Stomach (tissue), 9 donors: ENCODE data around the gene C11orf86. TPM values are rescaled to one million over a fixed set of nuclear protein-coding genes. Genes with fewer than 3 reads are reported as not detected.

Source experiments
- DNase-seq, 2 donors: peaks; one replicate each; pipeline versions ENCODE4 v3.0.0 to v3.0.0-alpha.2; 2013 to 2019
- H3K27ac ChIP-seq, 5 donors: fragments of 200-600 bp in 4 of 5; sonication (generic) in 4 of 5; one replicate each; pipeline ENCODE4 v1.5.1; 2013 to 2019; ENCODE audit warnings: mild to moderate bottlenecking in 1 of 5, moderate library complexity in 1 of 5
- H3K27me3 ChIP-seq, 3 donors: fragments of 200-600 bp; sonication (generic); one replicate each; pipeline ENCODE4 v1.5.1; 2017 to 2019; ENCODE audit warnings: mixed run types in 1 of 3
- H3K36me3 ChIP-seq, 4 donors: fragments of 200-600 bp; sonication (generic); 1 replicate in 3 of 4; 2 replicates in 1 of 4; pipeline ENCODE4 v1.5.1; 2016 to 2019
- H3K4me1 ChIP-seq, 4 donors: fragments of 200-600 bp; sonication (generic); one replicate each; pipeline ENCODE4 v1.5.1; 2016 to 2019
- H3K4me3 ChIP-seq, 4 donors: fragments of 200-600 bp; sonication (generic) in 3 of 4; one replicate each; pipeline ENCODE4 v1.5.1; 2016 to 2019; ENCODE audit warnings: mild to moderate bottlenecking in 1 of 4
- H3K9me3 ChIP-seq, 4 donors: fragments of 200-600 bp; sonication (generic); one replicate each; pipeline ENCODE4 v1.5.1; 2016 to 2019
- CTCF ChIP-seq, 7 experiments: fragments of 450-650 bp in 4 of 7; fragments of 200-600 bp in 3 of 7; sonication (generic) in 3 of 7; IDR thresholded peaks; one replicate each; pipeline ENCODE4 v1.5.1; 2016 to 2019; ENCODE audit warnings: antibody characterized with exemption in 7 of 7, control low read depth in 2 of 7, mild to moderate bottlenecking in 1 of 7
- EP300 ChIP-seq: sonication (generic); formaldehyde crosslinking; IDR thresholded peaks from one replicate; pipeline ENCODE4 v1.6.1; 2017; ENCODE audit warnings: antibody characterized with exemption
- POLR2A ChIP-seq, 4 donors: fragments of 450-650 bp; IDR thresholded peaks; one replicate each; pipeline ENCODE4 v1.6.1; 2016; ENCODE audit warnings: antibody characterized with exemption in 4 of 4, control low read depth in 2 of 4, mild to moderate bottlenecking in 1 of 4, moderate library complexity in 1 of 4
- POLR2AphosphoS5 ChIP-seq, 3 donors: sonication (generic); formaldehyde crosslinking; IDR thresholded peaks; one replicate each; pipeline ENCODE4 v1.6.1; 2016; ENCODE audit warnings: antibody characterized with exemption in 3 of 3
- WGBS, 5 donors: extraction: QIAGEN DNeasy Blood & Tissue Kit in 3 of 5; methylation state at CpG; one replicate each; pipeline versions ENCODE4 v1.1.5 to v1.1.7; 2013 to 2018; 5-methylcytosine and 5-hydroxymethylcytosine counted together
- intact Hi-C: fragments of 100-400 bp; cut with DNase I; formaldehyde crosslinking; loops from one replicate; pipeline ENCODE4 v1.15.1; 2023; ENCODE audit warnings: low total_unique reads
- polyA plus RNA-seq, 3 donors: library from polyadenylated mRNA; stranded (reverse); fragments of 200-250 nt; gene quantifications; one replicate each; pipeline ENCODE4 v1.2.3, GENCODE V29; 2013
- small RNA-seq, 4 donors: library from RNA; depleted of rRNA; stranded (forward); fragments of <200 nt; gene quantifications; one replicate each; pipeline ENCODE3, GENCODE V24; 2016
- total RNA-seq, 5 donors: library from RNA; depleted of rRNA; stranded (reverse); fragments of >200 nt; gene quantifications; one replicate each; pipeline versions ENCODE4 v1.1.0 to v1.2.3, GENCODE V29; 2014 to 2016
- donor health status: healthy with polysubstance abuse.
- donor health status: Bipolar disorder and iron deficiency.
- donor health status: healthy.

The C11orf86 gene
- total and polyA plus RNA-seq, 8 donors, result 0.37 to 2.9 (median 1.1) TPM; not detected in 5

- 84 to 93% (median 91%) methylated on average over 7 to 8 of the region's 8 CpGs for WGBS, 5 donors
- Histone ChIP-seq H3K4me3 (no peak overlapping the region), H3K36me3 (no peaks in the 10 kb centered on the region), H3K9me3 (no peaks in the 10 kb centered on the region), H3K4me1 (peaks cover 19 to 32% (median 22%) of the 10 kb centered on the region in 4 donors), H3K27me3 (peaks cover 0 to 44% (median 25%) of the 10 kb centered on the region in 3 donors), H3K27ac (no peak overlapping the region)
- intact Hi-C loops, result no loop called here
- no peak for DNase-seq
- TF ChIP-seq CTCF (IDR thresholded peaks at IDR 0.05), result no peak
- no peak for TF ChIP-seq POLR2AphosphoS5 (IDR thresholded peaks at IDR 0.05)
- TF ChIP-seq POLR2A (IDR thresholded peaks at IDR 0.05), result no peak
- no peak for TF ChIP-seq EP300
Observed at GRCh38 chr11:67025750-67026149, 50.6 kb downstream of the C11orf86 start.

Small RNA genes lying within 50 kb of the gene (small RNA-seq; reads per million reads assigned to genes)
- 0 to 0.53 (median 0.15) reads per million in 4 donors for gene MIR3163

Other genes starting within 250 kb of the C11orf86 start
- gene SPTBN2, start 246.1 kb upstream of the C11orf86 start, total RNA-seq, result 100 to 1,000 TPM in 1 of 5 donors, 10 to 100 TPM in 2, 1 to 10 TPM in 2; 7.5 to 134 (median 17.5) TPM
- gene SPTBN2, start 246.1 kb upstream of the C11orf86 start, polyA plus RNA-seq, result 10 to 100 TPM in 1 of 3 donors, 1 to 10 TPM in 2; 2.4 to 12.9 (median 6.2) TPM
- 100 to 1,000 TPM in 1 of 5 donors, 10 to 100 TPM in 2, 1 to 10 TPM in 1, under 1 TPM in 1; 0.58 to 124 (median 19.4) TPM for gene RCE1, start 131.9 kb upstream of the C11orf86 start, total RNA-seq
- gene RCE1, start 131.9 kb upstream of the C11orf86 start, polyA plus RNA-seq, result 10 to 100 TPM in 2 of 3 donors, 1 to 10 TPM in 1; 9.7 to 22.5 (median 10.1) TPM
- gene LRFN4, start 118.2 kb upstream of the C11orf86 start, total RNA-seq, result 10 to 100 TPM in 4 of 5 donors, 1 to 10 TPM in 1; 7.3 to 37.9 (median 19.2) TPM
- gene LRFN4, start 118.2 kb upstream of the C11orf86 start, polyA plus RNA-seq, result 10 to 100 TPM in 1 of 3 donors, 1 to 10 TPM in 2; 2.1 to 12.7 (median 7.9) TPM
- gene PC, start 16.9 kb upstream of the C11orf86 start, total RNA-seq, result 10 to 100 TPM in 2 of 5 donors, 1 to 10 TPM in 2, under 1 TPM in 1; 0.58 to 86.0 (median 8.9) TPM
- 10 to 100 TPM; 20.2 to 25.3 (median 25.2) TPM for gene PC, start 16.9 kb upstream of the C11orf86 start, polyA plus RNA-seq
- not detected for gene SYT12, start 47.8 kb downstream of the C11orf86 start, total RNA-seq
- 1 to 10 TPM in 1 of 3 donors, under 1 TPM in 2; 0.31 to 1.1 (median 0.45) TPM for gene SYT12, start 47.8 kb downstream of the C11orf86 start, polyA plus RNA-seq
- gene RHOD, start 81.5 kb downstream of the C11orf86 start, total RNA-seq, result 10 to 100 TPM in 2 of 5 donors, 1 to 10 TPM in 3; 1.2 to 41.2 (median 9.4) TPM
- gene RHOD, start 81.5 kb downstream of the C11orf86 start, polyA plus RNA-seq, result 10 to 100 TPM; 34.4 to 46.8 (median 38.8) TPM
- 100 to 1,000 TPM in 3 of 5 donors, 10 to 100 TPM in 2; 50.7 to 125 (median 110) TPM for gene KDM2A, start 144.0 kb downstream of the C11orf86 start, total RNA-seq
- 10 to 100 TPM; 15.4 to 24.9 (median 20.0) TPM for gene KDM2A, start 144.0 kb downstream of the C11orf86 start, polyA plus RNA-seq